Adrenal gland (tissue), 5 donors: ENCODE data around the gene COQ8B.

Source experiments
- POLR2A ChIP-seq, 2 donors: fragments of 450-650 bp; IDR thresholded peaks; one replicate each; pipeline ENCODE4 v1.6.1; 2017; ENCODE audit warnings: antibody characterized with exemption in 2 of 2, mild to moderate bottlenecking in 2 of 2, moderate library complexity in 1 of 2
- TF ChIP-seq, protein P1 (sequence below), 6 experiments: fragments of 450-650 bp in 4 of 6; fragments of 200-600 bp in 2 of 6; sonication (generic) in 1 of 6; IDR thresholded peaks; 1 replicate in 5 of 6; 2 replicates in 1 of 6; pipeline versions ENCODE4 v1.5.1 to v1.8.0; 2016 to 2021; ENCODE audit warnings: antibody characterized with exemption in 6 of 6, mild to moderate bottlenecking in 2 of 6, moderate library complexity in 1 of 6
- donor health status: DM: no; HTN: no; CAD: no.

DNA sequence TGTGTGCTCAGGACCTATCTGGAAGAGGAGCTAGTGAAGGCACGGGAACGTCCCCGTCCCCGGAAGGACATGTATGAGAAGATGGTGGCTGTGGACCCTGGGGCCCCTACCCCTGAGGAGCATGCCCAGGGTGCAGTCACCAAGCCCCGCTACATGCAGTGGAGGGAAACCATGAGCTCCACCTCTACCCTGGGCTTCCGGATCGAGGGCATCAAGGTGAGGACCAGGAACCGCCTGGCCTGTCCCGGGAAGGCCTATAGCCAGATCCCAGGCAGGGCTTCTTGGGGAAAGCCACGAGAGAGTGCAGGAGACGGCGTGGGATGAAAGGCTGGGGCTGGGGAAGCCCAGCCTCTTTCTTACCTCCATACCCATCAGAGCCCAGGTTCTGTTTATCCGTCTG is 16.5 kb upstream of the COQ8B start:
- TF ChIP-seq, protein P1, sequence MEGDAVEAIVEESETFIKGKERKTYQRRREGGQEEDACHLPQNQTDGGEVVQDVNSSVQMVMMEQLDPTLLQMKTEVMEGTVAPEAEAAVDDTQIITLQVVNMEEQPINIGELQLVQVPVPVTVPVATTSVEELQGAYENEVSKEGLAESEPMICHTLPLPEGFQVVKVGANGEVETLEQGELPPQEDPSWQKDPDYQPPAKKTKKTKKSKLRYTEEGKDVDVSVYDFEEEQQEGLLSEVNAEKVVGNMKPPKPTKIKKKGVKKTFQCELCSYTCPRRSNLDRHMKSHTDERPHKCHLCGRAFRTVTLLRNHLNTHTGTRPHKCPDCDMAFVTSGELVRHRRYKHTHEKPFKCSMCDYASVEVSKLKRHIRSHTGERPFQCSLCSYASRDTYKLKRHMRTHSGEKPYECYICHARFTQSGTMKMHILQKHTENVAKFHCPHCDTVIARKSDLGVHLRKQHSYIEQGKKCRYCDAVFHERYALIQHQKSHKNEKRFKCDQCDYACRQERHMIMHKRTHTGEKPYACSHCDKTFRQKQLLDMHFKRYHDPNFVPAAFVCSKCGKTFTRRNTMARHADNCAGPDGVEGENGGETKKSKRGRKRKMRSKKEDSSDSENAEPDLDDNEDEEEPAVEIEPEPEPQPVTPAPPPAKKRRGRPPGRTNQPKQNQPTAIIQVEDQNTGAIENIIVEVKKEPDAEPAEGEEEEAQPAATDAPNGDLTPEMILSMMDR (IDR thresholded peaks at IDR 0.05): no peak
- TF ChIP-seq POLR2A (IDR thresholded peaks at IDR 0.05): no peak
